Activated T-helper 2 cell treated with anti-CD3 and anti-CD28 coated beads, Interferon-gamma antibody, Interleukin-2, Interleukin-4, amounts not matched to agents 10 μg/mL and 5 μg/mL and 100 μg/mL, durations not matched to agents 14 hours and 24 hours and 36 hours (primary cell): ENCODE data around the gene TIPRL. TPM values are rescaled to one million over a fixed set of nuclear protein-coding genes. Genes with fewer than 3 reads are reported as not detected.

Source experiments
- DNase-seq: peaks from one replicate; pipeline ENCODE4 v3.0.0; 2021; ENCODE audit warnings: low spot score
- H3K27ac Mint-ChIP-seq: one replicate; pipeline ENCODE4 v1.8.0; 2021; ENCODE audit warnings: mixed read lengths
- H3K27me3 Mint-ChIP-seq: one replicate; pipeline ENCODE4 v1.8.0; 2021; ENCODE audit warnings: low read depth, mixed read lengths
- H3K36me3 Mint-ChIP-seq: one replicate; pipeline ENCODE4 v1.8.0; 2021; ENCODE audit warnings: low read depth, mixed read lengths
- H3K4me1 Mint-ChIP-seq: one replicate; pipeline ENCODE4 v1.8.0; 2021; ENCODE audit warnings: low read depth, mixed read lengths
- H3K4me3 Mint-ChIP-seq: one replicate; pipeline ENCODE4 v1.8.0; 2021; ENCODE audit warnings: low read depth, mild to moderate bottlenecking, moderate library complexity, mixed read lengths
- H3K9me3 Mint-ChIP-seq: one replicate; pipeline ENCODE4 v1.8.0; 2021; ENCODE audit warnings: mixed read lengths
- intact Hi-C: fragments of 100-400 bp; cut with micrococcal nuclease; formaldehyde crosslinking; loops from one replicate; pipeline ENCODE4 v1.15.1; 2023
- total RNA-seq: library from RNA; stranded (reverse); gene quantifications from 2 replicates; pipeline ENCODE4 v1.2.3, GENCODE V29; 2022

The TIPRL gene
- total RNA-seq, 1 donor from 2014 or later: 63.4 TPM

GRCh38 chr1:168224991-168225390, 46.2 kb downstream of the TIPRL start:
- Mint-ChIP-seq H3K9me3 (no peaks in the 10 kb centered on the region), H3K27me3 (no peaks in the 10 kb centered on the region), H3K27ac (peak overlapping the region; percentile 65), H3K36me3 (peaks cover 36% of the 10 kb centered on the region), H3K4me1 (peaks cover 56% of the 10 kb centered on the region), H3K4me3 (peak overlapping the region; percentile 98)
- no peak for DNase-seq
- intact Hi-C loops: no loop called here

- intact Hi-C loops: loop anchor here (1.0 to 2.0 kb wide), 2 partner anchors 46 to 135 kb away; no protein-coding TSS in a partner anchor
- Mint-ChIP-seq H3K9me3 (no peaks in the 10 kb centered on the region), H3K4me1 (peaks cover 51% of the 10 kb centered on the region), H3K4me3 (peak within 1 kb of the TSS; percentile 98), H3K36me3 (peaks cover 42% of the 10 kb centered on the region), H3K27ac (peak within 1 kb of the TSS; percentile 96), H3K27me3 (no peaks in the 10 kb centered on the region)
- DNase-seq: peak; percentile 77
These were observed 46.9 kb downstream of the TIPRL start, which contains the start of gene SFT2D2 for GRCh38 chr1:168225476-168226190. Gene SFT2D2 (plus strand): TSS chr1:168226004. CDS start chr1:168226080, 76 bp downstream.

GRCh38 chr1:168227620-168228019, 48.9 kb downstream of the TIPRL start:
- H3K27me3 Mint-ChIP-seq: no peaks in the 10 kb centered on the region
- intact Hi-C loops: loop anchor here (1.0 to 2.0 kb wide), 2 partner anchors 10 to 133 kb away; no protein-coding TSS in a partner anchor
- H3K9me3 Mint-ChIP-seq: no peaks in the 10 kb centered on the region
- no peak for DNase-seq
- H3K27ac Mint-ChIP-seq: peak overlapping the region; percentile 96
- H3K36me3 Mint-ChIP-seq: peaks cover 62% of the 10 kb centered on the region
- peak overlapping the region; percentile 98 for H3K4me3 Mint-ChIP-seq
- H3K4me1 Mint-ChIP-seq: peaks cover 64% of the 10 kb centered on the region

GRCh38 chr1:168229893-168230292, 51.1 kb downstream of the TIPRL start:
- no peak for DNase-seq
- Mint-ChIP-seq H3K27ac (no peak overlapping the region), H3K27me3 (no peaks in the 10 kb centered on the region), H3K4me1 (peaks cover 71% of the 10 kb centered on the region), H3K4me3 (peak overlapping the region; percentile 22), H3K36me3 (peaks cover 84% of the 10 kb centered on the region), H3K9me3 (no peaks in the 10 kb centered on the region)
- intact Hi-C loops: loop anchor here (10.0 kb wide), 4 partner anchors 875 to 1565 kb away; partner anchors contain the start of genes ATP1B1 and METTL18

GRCh38 chr1:168230709-168231108, 51.9 kb downstream of the TIPRL start:
- no peak overlapping the region for H3K4me3 Mint-ChIP-seq
- intact Hi-C loops: loop anchor here (10.0 kb wide), 4 partner anchors 874 to 1564 kb away; partner anchors contain the start of genes ATP1B1 and METTL18

GRCh38 chr1:168234846-168235547, 56.2 kb downstream of the TIPRL start:
- Mint-ChIP-seq H3K27me3 (no peaks in the 10 kb centered on the region), H3K4me3 (peak overlapping the region; percentile 53), H3K4me1 (peaks cover 70% of the 10 kb centered on the region), H3K27ac (peak overlapping the region; percentile 94), H3K36me3 (peaks cover 97% of the 10 kb centered on the region), H3K9me3 (no peaks in the 10 kb centered on the region)
- peak; percentile 51 for DNase-seq
- intact Hi-C loops: loop anchor here (5.0 to 10.0 kb wide), 8 partner anchors 52 to 1560 kb away; partner anchors contain the start of genes ATP1B1, DCAF6, GPR161 and METTL18

More at GRCh38 chr1:168230709-168231108, 51.9 kb downstream of the TIPRL start:
- Mint-ChIP-seq H3K36me3 (peaks cover 92% of the 10 kb centered on the region), H3K4me1 (peaks cover 71% of the 10 kb centered on the region), H3K27me3 (no peaks in the 10 kb centered on the region), H3K9me3 (no peaks in the 10 kb centered on the region), H3K27ac (no peak overlapping the region)
- DNase-seq: no peak

GRCh38 chr1:168235548-168235885, 56.8 kb downstream of the TIPRL start:
- Mint-ChIP-seq H3K4me1 (peaks cover 69% of the 10 kb centered on the region), H3K9me3 (no peaks in the 10 kb centered on the region), H3K36me3 (peaks cover 97% of the 10 kb centered on the region), H3K27ac (peak overlapping the region; percentile 94), H3K4me3 (peak overlapping the region; percentile 72), H3K27me3 (no peaks in the 10 kb centered on the region)
- no peak for DNase-seq
- intact Hi-C loops: loop anchor here (5.0 to 10.0 kb wide), 8 partner anchors 52 to 1559 kb away; partner anchors contain the start of genes ATP1B1, DCAF6, GPR161 and METTL18

GRCh38 chr1:168235937-168236336, 57.2 kb downstream of the TIPRL start:
- no peaks in the 10 kb centered on the region for H3K27me3 Mint-ChIP-seq
- no peaks in the 10 kb centered on the region for H3K9me3 Mint-ChIP-seq
- peaks cover 96% of the 10 kb centered on the region for H3K36me3 Mint-ChIP-seq
- DNase-seq: no peak
- intact Hi-C loops: loop anchor here (2.0 to 10.0 kb wide), 10 partner anchors 51 to 1559 kb away; partner anchors contain the start of genes ATP1B1, DCAF6, GPR161 and METTL18
- H3K27ac Mint-ChIP-seq: peak overlapping the region; percentile 94
- H3K4me3 Mint-ChIP-seq: peak overlapping the region; percentile 72
- H3K4me1 Mint-ChIP-seq: peaks cover 66% of the 10 kb centered on the region

- intact Hi-C loops: loop anchor here (1.0 to 10.0 kb wide), 16 partner anchors 8 to 1558 kb away; partner anchors contain the start of genes ATP1B1, DCAF6, GPR161 and METTL18
- Mint-ChIP-seq H3K4me1 (peaks cover 67% of the 10 kb centered on the region), H3K9me3 (no peaks in the 10 kb centered on the region), H3K36me3 (peaks cover 95% of the 10 kb centered on the region), H3K27ac (peak overlapping the region; percentile 94), H3K27me3 (no peaks in the 10 kb centered on the region), H3K4me3 (peak overlapping the region; percentile 72)
- peak; percentile 58 for DNase-seq
These were observed 58.3 kb downstream of the TIPRL start for GRCh38 chr1:168236836-168237611.

- Mint-ChIP-seq H3K27ac (peak overlapping the region; percentile 24), H3K4me3 (no peak overlapping the region), H3K27me3 (no peaks in the 10 kb centered on the region), H3K4me1 (peaks cover 70% of the 10 kb centered on the region), H3K36me3 (peaks cover 95% of the 10 kb centered on the region), H3K9me3 (no peaks in the 10 kb centered on the region)
- DNase-seq: no peak
- intact Hi-C loops: no loop called here
These were observed 64.4 kb downstream of the TIPRL start for GRCh38 chr1:168243198-168243597.

- Mint-ChIP-seq H3K27ac (peak overlapping the region; percentile 88), H3K36me3 (peaks cover 96% of the 10 kb centered on the region), H3K27me3 (no peaks in the 10 kb centered on the region), H3K9me3 (no peaks in the 10 kb centered on the region), H3K4me3 (peak overlapping the region; percentile 38), H3K4me1 (peaks cover 72% of the 10 kb centered on the region)
- no peak for DNase-seq
- intact Hi-C loops: no loop called here
These were observed 65.0 kb downstream of the TIPRL start for GRCh38 chr1:168243636-168244212.

GRCh38 chr1:168245042-168245441, 66.3 kb downstream of the TIPRL start:
- Mint-ChIP-seq H3K27ac (peak overlapping the region; percentile 24), H3K9me3 (no peaks in the 10 kb centered on the region), H3K27me3 (no peaks in the 10 kb centered on the region), H3K36me3 (peaks cover 96% of the 10 kb centered on the region), H3K4me3 (no peak overlapping the region), H3K4me1 (peaks cover 74% of the 10 kb centered on the region)
- no peak for DNase-seq
- intact Hi-C loops: loop anchor here (1.0 kb wide), 1 partner anchor 8 kb away; no protein-coding TSS in a partner anchor
